Mucosa of gallbladder (tissue), 1 donor: Measurements from ENCODE around the gene ACAN. TPM values are rescaled to one million over a fixed set of nuclear protein-coding genes. Genes with fewer than 3 reads are reported as not detected.

Experiments
- DNase-seq: peaks from one replicate; pipeline ENCODE4 v3.0.0-alpha.2; 2020; ENCODE audit warnings: low spot score
- total RNA-seq: library from RNA; stranded (reverse); gene quantifications from one replicate; pipeline ENCODE4 v1.2.1, GENCODE V29; 2021
- donor health status: DM: no; HTN: no; CAD: no.

Gene ACAN
- 0.20 TPM for total RNA-seq

DNA sequence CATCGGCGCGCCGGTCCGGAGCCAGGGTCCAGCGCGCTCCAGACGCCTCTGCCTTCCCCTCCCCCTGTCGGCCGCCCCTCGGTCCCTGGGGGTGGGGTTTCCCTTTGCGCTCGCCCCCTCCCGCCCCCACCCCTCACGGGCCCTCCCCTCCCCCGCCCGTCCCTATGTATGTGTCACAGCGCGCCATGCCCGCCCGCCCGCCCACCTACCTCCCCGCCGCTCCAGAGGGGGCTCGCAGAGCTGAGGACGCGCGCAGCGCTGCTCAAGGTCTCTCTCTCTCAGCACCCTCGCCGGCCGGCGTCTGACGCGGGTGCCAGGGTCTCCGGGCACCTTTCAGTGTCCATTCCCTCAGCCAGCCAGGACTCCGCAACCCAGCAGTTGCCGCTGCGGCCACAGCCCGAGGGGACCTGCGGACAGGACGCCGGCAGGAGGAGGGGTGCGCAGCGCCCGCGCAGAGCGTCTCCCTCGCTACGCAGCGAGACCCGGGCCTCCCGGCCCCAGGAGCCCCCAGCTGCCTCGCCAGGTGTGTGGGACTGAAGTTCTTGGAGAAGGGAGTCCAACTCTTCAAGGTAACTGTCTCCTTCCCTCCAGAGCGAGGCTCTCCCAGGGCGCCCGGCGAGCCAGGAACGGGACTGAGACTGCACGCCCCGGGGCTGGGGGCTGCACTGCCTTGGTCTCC lies at the start of gene ACAN:
Gene ACAN, plus strand, starts transcription at position 196 of the 679 bp plus-strand sequence. CDS start 32,771 bp downstream, outside the sequence.
- no peak for DNase-seq

DNA sequence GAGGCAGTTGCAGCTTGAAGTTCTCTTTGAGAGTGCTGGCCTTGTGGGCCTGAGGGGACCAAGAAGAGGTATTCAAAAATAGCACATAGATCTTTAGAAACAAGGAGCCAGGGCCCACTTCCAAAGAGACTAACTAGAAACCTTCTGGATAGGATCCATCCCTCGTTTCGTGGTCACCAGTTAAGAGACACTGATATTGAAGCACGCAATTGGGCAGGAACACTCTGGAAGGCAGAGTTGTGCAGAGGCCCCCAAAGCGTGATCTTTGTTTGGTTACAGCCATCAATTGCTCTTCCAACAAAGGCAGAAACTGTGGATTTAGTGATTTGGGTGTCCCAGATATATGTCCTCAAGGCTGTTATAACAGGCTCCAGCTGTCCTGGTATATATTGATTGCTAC lies 46.7 kb upstream of the ACAN start:
- DNase-seq: no peak

DNA sequence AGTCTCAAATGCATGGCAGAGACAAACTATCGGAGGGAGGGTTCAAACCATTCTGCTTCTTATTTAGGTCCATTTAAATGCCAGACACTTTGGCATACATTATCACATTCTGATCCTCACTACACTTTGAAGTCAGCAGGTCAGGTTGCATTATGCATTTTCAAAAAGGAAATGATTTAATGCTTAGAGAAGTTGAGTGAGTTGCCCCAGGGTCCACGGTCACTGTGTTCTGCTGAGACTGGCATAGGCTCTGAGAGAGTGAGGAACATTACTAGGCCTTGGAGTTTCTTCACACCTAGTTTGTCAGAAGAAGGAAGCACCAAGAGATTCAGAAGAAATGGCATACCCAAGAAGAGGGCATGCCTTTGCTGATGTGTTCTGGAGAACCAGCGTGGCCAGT lies 46.3 kb upstream of the ACAN start:
- DNase-seq: no peak

DNA sequence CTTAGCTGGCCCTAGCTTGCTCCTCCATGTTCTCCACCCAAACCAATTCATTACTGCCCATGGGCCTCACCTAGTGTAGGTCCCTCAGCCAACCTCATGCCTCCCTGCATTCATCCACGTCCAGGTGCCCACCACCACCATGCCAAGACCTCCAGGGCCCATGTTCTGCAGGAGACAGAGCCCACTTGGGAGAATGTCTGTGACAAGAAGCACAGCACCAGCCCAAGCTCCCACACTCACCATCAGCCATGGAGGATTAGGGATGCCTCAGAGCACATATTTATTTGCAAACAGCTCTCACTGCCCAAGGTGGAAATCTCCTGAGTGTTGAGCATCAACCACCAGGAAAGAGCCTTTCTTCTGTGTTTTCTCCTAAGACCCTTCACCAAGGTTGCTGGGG lies 43.4 kb upstream of the ACAN start:
- DNase-seq: no peak

DNA sequence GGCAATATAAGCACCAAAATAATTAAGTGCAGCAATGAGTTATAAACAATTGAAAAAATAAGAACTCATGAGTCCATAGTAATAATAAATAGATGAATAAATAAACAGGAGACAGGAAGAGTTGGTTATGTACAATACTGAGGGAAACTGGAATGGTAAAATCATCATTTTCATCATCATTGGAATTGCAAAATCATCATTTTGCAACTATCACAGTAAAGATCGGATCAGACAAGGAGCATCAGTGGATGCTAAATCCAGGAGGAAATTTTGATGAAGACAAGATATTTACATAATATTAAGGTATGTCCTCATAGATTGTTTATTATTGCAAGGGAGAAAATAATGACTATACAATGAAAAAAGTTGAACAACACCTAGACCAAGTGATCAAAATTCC lies 38.8 kb upstream of the ACAN start:
- DNase-seq: no peak

DNA sequence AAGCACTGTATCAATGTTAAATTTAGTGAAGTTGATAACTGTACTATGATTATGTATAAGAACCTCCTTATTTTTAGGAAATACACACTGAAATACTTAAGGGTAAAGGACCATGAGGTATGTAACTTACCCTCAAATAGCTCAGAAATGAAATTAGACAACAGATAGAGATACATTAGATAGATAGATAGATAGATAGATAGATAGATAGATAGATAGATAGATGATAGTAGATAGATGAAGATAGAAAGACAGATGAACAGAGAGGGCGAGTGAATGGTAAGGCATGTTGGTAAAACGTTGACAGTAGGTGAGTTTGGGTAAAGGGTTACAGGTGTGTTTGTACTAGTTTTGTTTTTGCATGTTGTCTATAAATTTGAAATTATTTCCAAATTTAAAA lies 38.0 kb upstream of the ACAN start:
- no peak for DNase-seq

DNA sequence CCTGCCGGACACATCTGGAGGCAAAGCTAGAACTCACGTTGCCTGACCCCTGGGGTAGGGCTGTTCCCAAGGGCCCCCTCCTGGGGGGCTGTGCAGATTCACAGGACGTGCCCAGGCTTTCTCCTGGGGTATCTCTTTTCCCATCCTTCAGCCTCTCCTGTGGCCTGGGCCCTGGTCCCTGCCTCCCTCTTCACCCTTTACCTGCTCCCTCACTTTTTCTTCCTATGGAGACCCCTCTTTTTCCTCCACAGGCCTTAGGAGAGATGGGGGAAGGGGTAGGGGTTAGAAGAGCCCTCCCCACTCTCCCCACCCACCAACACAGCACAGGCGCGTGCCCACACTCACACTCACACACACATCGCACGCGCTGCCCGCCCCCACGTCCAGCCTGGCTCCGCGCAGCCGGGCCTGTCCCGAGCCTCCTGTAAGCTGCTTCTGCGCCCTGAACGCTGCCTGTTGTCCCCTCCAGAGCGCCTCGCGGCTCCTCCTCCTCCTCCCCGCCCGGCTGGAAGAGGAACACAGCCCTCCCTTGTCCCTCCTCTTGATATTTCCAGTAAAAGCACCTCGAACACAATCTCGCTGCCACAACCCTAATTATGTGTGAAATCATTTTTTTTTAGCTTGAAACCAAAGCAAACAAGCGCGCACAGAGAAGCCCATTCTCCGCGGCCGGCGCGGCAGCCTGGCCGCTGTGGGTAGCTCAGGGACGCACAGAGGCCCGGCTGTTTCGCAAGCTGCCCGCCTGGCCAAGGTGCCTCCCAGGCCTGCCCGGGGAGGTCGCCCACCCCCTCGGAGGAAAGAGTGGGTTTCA lies 33.9 kb upstream of the ACAN start:
- no peak for DNase-seq

DNA sequence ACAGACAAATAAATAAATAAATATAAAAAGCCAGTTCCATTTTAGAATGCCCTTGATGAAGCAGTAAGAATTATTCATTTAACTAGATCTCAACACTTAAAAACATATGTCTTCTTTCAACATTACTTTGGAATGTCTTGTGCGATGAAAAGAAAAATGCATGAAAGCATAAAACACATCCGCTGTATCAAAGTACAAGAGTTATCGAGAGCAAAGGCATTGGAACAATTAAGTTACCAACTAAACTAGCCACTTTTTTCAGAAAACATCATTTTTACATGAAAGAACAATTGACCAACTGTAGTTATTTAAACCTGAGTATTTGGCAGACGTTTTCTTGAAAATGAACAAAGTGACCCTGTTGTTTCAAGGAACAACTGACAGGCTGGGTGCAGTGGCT lies 27.5 kb upstream of the ACAN start:
- DNase-seq: no peak

DNA sequence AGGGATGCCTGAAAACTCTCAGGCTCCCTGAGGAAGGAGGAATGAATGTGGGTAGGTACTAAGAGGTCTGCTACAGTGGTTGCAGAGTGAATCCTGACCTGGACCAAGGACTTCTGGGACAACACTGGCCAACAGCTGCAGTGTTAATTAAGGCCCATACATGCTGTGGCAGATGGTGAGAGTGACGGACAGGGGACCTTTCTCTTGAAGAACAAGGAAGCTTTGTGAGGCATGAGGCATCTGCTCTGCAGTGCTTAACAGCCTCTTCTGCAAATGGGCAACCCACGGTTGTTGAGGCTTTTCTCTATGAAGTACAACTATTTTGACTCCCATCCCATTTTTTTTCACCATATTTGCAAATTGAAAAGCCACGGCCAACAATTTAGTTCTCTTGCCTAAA lies 26.6 kb upstream of the ACAN start:
- DNase-seq: no peak

DNA sequence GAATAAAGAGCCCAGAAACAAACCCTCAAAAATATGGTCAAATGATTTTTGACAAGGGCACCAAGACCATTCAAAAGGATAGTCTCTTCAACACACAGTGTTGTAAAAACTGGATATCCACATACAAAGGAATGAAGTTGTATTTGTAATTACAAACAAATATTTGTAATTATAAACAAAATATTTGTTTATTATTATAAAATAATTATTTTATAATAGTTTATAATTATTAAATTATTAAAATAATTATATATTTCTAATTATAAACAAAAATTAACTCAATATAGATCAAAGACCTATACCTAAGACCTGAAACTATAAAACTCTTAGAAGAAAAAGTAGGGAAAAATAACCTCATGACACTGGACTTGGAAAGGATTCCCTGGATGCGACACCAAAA lies 23.3 kb upstream of the ACAN start:
- no peak for DNase-seq

DNA sequence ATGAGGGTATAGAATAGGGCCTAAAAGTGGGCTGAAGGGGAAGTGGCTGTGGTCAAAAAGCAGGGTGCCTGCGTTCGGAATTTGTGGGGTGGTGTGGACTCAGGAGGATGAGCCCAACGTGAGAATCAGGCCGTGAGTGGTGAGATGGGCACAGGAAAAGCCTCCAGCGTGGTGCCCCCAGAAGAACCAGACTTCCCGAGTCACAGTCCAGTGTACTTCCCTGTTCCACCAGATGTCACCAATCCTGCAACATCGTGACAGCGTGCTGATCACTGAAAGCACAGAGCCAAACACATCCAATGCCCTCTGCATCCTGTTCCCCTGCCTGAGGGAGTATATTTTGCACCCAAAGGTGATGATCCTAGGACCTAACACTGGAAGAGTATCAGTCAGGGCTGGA lies 20.8 kb upstream of the ACAN start:
- no peak for DNase-seq

DNA sequence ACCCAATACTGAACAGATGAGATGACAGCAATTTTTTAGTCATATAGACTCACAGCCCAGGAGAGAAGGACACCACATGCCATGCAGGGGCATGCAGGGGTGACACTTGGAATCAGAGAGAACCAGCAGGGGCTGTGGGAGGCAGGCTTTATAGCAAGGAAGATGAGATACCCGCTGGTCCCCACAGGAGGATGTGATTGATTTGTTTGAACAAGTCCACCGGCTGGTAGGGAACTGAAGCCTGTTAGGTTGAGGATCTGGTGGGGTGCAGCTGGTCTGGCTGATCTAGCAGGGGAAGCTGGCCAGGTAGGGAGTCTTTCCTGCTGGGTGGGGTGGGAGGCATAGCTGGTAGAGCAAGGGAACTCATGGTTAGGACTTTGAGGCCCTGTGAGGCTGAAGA lies 18.0 kb upstream of the ACAN start:
- no peak for DNase-seq

DNA sequence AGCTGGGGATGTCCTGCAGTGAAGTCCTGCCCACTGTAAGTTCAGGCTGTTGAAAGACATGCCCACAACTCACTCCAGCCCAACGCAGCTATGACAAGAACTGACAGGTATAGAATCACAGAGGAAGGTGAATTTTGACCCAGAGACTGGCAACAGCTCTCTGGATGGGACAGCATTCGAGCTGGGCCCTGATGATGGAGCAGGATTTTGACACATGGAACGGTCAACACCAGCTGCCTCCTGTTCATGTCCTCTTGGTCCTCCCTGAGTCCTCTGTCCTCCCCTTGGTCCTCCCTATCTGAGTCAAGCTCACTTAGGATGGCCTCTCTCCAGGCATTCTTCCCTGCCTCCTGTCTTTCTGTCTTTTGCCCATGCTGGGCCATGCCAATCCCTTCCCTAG lies 15.2 kb upstream of the ACAN start:
- DNase-seq: no peak

DNA sequence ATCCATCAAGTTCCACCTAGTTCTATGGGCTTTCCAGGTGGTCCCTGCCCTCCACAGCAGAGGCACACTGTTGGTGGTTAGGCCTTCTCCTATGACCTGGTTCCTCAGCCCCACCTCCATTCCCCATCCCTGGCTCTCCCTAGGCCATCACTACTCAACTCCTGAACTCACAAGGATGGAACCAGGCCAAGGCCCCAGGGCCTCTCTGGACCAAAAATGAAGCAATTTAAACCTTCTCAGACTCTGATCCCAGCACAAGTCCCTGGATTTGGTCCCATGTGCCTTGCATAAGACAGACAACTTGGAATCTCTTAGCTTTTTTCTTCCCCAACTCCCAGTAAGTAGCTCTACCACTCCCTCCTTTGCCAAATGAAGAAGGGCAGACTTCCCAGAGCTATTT lies 14.4 kb upstream of the ACAN start:
- DNase-seq: no peak

DNA sequence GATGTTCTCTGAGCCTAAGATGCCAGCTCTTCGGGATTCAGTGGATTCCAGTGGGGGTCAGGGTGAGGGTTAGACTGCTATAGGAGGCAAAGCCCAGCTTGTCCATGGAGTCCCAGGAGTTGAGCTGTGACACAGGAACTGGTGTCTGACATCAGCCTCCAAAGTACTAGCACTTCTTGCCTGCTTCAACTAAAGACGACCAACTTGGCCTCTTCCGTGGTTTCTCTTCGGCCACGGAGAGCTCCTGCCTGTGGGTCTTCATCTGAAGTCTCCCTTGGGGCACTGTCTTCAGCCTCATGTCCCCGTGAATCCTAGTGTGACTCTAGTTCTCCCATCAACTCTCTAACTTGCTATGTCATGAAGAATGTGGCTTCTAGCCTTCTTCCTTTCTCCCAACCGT lies 12.8 kb upstream of the ACAN start:
- DNase-seq: no peak

DNA sequence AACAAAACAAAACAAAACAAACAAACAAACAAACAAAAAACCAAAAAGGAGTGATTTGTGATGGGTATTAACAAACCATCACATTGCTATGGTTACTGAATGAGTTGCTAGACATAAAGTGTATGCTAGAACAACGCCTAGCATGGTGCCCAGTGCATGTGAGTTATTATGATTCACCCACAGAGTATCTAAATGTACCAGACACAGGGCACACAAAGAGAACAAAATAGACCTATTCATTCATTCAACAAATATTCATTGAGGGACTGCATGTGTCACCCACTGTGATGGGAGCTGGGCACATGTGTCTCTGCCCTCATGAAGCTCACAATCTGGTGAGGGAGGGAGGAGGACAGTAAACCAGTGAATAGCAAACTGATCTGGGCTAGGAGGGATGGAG lies 11.6 kb upstream of the ACAN start:
- DNase-seq: no peak

DNA sequence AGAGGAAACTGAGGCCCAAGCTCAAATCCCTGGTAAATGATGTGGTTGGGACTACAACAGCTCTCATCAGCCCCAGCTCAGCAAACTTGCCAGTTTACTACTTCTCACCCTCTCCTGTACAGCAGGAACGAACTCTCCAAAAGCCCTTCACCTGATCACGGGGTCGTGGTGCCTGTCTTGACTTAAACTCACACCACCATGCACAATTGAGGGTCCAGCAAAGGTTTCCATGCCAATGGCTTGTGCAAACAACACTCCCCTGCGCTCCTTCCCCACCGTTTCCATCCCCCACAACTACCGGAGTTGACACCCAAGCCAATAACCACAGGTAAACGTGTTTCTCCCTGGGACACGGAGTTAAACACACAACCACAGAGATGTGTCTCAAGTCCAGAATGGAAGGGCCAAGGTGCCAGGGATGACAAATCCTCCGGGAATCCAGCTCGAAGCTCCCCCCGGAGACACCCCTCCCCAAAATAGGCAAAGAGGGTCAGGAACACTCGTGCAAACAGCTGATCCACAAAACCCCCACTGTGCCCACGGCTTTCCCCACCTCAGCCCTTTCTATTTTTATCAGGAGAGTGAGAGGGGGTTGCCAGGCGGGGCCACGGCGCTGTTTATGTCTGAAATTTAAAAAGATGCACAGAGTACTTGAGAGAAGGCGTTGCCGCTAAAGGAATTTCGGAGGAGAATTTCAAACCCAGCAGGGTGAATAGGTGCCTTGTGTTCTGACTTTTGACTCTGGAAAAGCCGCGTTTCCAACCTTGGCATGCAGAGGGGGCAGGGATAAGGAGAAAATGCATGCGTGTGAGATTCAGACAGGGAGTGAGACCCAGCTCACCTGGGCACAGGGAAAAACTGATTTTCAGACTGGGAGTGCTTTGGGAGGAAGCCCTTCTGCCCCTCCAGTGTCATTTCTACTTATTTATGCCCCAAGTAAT lies 10.6 kb upstream of the ACAN start:
- no peak for DNase-seq

DNA sequence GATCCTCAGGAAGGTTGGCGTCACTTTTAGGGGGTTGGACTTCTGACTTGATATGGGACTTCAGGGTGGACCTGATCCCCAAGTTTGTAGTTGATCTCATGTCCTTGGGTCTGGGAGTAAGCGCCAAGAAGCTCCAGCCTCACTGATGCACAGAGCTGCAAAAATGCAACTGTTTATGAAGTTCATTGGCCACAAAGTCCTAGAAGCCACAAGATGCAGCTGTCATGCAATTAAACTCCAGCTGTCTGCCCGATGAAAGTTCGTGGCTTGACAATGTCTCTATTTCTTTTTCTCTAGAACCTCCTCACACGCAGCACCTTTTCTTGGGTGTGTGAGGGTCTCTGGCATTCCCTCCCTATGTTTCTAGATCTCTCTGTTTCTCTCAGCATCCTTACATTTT lies 9.2 kb upstream of the ACAN start:
- DNase-seq: no peak

DNA sequence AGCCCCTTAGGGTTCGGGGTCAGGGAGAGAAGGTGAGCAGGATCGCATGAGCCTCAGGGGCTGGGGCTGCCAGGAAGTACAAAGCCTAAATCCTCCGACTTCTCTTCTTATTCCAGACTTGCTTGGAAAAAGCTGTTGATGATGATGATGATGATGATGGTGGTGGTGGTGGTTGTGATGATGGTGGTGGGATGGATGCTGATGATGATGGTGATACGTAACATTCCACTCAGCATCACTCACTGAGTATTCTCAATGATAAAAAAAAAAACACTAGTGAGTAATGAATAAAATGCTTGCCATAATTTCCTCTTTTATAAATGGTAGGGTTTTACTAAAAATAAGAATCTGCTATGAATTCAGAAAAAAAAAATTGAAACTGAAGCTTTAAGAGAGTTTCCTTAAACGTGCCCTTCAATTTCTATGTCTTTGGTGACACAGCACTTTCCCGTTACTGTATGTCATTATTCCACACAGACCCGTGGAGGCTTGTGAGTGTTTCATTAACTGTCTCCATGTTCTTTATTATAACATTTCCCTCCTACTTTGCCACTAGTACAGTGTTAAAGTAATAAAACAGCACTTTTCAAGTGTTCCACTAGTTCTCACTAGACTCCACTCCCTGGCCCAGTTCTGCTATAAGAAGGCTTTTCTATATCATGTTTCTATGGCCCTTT lies 5.4 kb upstream of the ACAN start:
- DNase-seq: no peak

DNA sequence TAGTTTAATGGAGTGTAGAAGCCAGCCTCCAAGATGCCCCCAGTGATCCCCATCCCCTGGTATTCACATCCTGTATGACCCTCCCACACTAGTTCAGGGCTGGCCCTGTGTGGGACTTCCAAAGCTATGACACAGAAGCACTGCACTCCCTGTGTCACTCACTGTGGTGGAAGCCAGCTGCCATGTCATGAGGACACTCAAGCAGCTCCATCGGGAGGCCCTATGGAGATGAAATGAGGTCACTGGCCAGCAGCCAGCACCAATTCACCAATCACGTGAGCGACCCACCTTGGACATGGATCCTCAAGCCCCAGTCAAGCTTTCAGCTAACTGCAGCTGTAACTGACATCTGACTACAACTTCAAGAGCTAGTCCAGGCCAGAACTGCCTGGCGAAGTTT lies 3.9 kb upstream of the ACAN start:
- DNase-seq: no peak

DNA sequence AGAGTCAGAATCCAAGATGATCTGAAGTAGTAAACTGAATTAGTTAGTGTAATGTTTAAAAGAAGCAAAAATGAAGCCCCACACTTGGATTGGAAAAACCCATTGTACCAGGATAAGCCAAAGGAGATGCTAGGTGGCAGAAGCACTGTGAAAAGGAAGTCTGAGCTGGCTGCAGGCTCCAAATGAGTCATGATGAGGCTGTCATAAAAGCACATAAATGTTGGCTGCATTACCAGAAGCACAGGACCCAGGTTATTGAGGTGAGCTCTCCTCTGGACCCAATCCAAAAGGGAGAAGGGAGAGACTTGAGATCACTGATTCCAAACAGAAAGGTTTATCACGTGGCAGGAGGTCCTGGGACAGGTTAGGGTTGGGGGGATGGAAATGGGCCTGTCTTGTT lies 3.2 kb upstream of the ACAN start:
- DNase-seq: no peak

DNA sequence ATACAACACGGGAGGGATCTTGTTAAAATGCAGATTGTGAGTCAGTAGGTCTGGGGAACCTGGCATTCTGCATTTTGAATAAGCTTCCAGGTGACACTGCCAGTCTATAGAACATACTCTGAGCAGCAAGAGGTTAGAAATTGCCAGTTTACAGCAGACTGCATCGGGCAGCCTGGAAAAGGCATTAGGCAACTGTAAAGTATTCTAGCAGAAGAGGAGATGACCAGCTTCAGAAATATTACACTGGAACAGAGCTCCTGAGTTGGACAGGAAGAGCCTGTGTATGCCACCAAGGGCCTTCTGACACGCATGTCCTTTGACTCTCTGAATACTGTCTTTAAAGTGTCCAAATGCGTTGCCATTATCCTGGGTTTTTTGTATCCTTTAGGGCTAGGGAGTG lies 2.5 kb upstream of the ACAN start:
- no peak for DNase-seq
